HG03045 (cell line): ENCODE data around the gene MYRIP.

Experiments used
- ATAC-seq: cut with Tn5 transposase; IDR thresholded peaks from one replicate; pipeline ENCODE4 v1.9.1; 2021; ENCODE audit warnings: mild to moderate bottlenecking, moderate library complexity; ENCODE audit not compliant: unreplicated experiment

MYRIP gene

GRCh38 chr3:39900462-39901002 lies 91.1 kb downstream of the MYRIP start:
- no peak for ATAC-seq

- ATAC-seq: no peak
These were observed 93.8 kb downstream of the MYRIP start for GRCh38 chr3:39903253-39903652.

GRCh38 chr3:39905788-39906187 lies 96.4 kb downstream of the MYRIP start:
- ATAC-seq: no peak

GRCh38 chr3:39907981-39908380 lies 98.6 kb downstream of the MYRIP start:
- no peak for ATAC-seq

GRCh38 chr3:39910135-39910534 lies 100.7 kb downstream of the MYRIP start:
- ATAC-seq: no peak

DNA sequence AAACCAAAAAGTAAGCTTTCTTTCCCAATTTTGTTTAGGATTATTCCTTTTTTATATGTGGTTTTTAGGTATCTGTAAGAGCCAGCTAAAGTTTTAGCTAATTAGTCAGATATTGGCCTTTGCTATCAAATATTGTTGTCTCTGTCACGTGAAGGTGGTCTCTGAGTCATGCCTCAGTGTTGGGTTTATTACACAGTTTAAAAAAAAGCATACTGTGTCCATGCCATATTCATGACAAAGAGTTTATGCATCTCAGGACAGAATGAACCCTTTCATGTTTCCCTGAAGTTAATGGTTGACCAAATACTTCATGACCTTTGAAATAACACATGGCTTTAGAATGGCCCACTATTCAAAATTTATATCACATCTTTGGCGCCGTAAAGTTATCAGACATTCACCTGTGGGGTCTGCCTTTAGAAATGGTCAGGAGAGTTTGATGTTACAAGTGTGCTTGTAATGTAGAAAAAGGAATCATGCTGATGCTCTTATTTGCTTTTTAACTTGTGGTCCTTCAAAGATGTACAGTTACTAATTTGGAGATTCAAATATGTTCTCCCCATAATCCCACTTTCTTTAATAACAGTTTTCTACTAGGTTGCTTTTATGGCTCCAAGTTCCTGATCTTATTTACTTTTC lies 101.5 kb downstream of the MYRIP start:
- ATAC-seq: no peak

- ATAC-seq: no peak
These were observed 102.3 kb downstream of the MYRIP start for GRCh38 chr3:39911465-39912309.

- no peak for ATAC-seq
These were observed 105.6 kb downstream of the MYRIP start for GRCh38 chr3:39915027-39915426.

DNA sequence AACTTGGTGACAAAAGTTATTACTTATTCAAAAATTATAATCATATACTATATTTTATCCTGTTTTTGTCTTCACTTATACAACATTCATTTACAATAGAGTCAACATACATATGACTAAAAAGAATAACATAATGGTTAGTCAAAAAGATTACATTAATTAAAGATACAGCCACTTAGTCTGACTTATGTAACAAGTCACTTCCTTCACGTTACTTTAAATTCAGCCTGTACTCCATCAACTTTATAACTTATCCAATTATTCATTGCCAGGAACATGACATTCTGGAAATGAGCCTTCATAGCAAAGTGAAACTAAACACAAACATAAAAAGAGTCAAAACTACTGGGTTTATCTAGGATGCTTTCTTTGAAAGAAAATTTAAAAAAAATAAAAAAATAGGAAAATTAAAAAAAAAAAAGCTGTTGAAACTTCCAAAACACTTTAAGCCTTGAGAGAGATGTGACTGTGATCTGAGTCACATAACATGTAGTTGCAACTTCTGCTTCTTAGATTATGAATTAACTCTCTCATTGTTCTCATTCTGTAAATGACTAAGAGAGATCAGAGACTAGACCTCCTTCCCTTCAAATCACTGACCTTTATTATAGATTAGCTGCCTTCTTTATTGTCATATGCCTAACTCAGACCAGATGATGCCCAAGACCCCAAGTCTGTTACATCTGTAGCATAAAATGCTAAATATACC lies 107.8 kb downstream of the MYRIP start:
- ATAC-seq: no peak

DNA sequence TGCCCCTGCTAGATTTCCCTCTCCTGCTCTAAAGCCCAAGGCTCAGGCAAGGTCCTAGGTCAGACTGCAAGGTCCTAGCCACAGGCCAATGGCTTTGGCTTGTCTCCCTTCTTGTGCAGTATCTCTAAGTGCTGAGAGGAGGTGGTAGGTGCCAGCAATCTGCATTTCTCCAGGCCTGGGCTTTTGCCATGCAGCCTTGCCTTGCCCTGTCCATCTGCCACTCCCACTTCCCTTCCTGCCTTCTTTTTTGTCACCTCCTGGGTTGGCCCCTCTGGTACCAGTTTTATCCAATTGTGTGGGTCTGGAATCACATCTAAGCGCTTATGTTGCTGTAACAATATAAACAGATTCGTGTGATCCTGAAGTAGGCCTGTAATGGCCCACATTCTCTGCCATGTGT lies 109.9 kb downstream of the MYRIP start:
- no peak for ATAC-seq

GRCh38 chr3:39920271-39920670 lies 110.9 kb downstream of the MYRIP start:
- ATAC-seq: no peak

DNA sequence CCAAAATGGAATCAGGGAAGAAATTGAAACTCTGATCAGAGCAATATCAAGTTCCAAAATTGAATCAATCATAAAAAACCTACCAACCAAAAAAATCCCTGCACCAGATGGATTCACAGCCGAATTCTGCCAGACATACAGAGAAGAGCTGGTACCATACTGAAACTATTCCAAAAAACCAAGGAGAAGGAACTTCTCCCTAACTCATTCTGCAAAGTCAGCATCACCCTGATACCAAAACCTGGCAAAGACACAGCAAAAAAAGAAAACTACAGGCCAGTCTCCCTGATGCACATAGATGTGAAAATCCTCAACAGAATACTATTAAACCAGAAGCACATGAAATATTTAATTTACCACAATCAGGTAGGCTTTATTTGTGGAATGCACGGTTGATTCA lies 118.1 kb downstream of the MYRIP start:
- ATAC-seq: no peak

GRCh38 chr3:39933986-39934693 lies 124.7 kb downstream of the MYRIP start:
- ATAC-seq: no peak

DNA sequence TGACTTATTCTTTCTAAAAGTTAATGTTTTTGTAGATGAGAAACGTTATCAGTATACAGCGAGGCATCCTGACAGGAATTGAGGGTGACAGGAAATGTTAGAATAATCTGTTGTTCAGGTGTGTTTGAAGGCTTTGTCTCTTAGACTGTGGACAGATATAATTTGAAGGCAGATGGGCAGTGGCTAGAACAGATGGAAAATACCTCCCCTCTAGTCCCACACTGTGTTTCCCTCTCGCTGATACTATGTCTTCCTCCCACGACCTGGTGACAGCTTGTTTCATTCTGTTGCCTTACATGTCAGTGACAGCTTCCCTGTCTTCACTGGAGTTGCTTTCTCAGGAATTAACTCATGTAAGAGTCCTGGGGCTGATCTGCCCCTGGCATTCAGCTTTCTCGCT lies 125.3 kb downstream of the MYRIP start:
- ATAC-seq: no peak

GRCh38 chr3:39935261-39935660 lies 125.9 kb downstream of the MYRIP start:
- no peak for ATAC-seq

GRCh38 chr3:39936848-39937247 lies 127.4 kb downstream of the MYRIP start:
- no peak for ATAC-seq

- ATAC-seq: no peak
These were observed 127.9 kb downstream of the MYRIP start for GRCh38 chr3:39937315-39937714.

DNA sequence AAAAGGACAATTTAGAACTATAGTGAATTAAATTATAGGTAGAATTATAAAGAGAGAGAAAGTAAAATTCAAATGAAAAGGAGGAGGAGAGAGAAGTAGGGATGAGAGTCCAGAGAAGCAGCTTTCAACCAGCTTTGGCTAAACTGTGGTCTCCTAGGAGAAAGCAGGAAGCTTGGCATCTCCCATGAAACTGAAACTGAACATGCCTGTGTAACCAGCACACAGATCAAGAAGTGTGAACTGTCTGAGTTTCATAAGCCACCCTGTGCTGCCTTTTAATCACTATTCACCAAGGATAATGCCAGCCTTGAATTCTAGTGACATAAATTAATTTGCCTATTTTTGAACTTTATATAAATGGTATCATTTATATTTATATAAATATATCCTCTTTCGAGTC lies 128.5 kb downstream of the MYRIP start:
- no peak for ATAC-seq

- no peak for ATAC-seq
These were observed 132.5 kb downstream of the MYRIP start for GRCh38 chr3:39941931-39942330.

- ATAC-seq: no peak
These were observed 151.2 kb downstream of the MYRIP start for GRCh38 chr3:39960515-39961191.
